ENCODE measurements around the gene APLF. TPM values are rescaled to one million over a fixed set of nuclear protein-coding genes. Genes with fewer than 3 reads are reported as not detected.

Gene APLF
- total and polyA plus RNA-seq, 2 experiments from 2014 or later, result 1.5 to 5.0 TPM

DNA sequence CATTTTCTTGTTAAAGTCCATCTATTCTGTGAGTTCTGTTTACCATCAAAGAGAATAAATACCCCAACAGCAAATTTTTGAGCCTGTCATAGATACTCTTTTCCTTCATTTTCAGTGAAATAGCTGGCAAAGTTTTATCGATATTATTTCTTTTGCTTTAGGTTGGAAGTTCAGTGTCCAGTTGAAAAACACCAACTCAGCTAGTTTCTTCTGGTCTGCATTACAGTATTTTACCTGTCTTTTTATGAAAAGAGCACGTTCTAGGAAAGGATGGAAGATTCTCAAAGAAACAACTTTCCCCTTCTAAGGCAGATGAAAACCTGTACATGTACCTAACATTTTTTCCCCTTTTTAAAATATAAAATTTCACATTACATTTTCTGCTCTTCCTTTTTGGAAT, 95.5 kb downstream of the APLF start:
- no peak for DNase-seq (ENCODE audit: low spot score)
- 97% methylated on average over 2 of the region's 2 CpGs for WGBS (ENCODE audit: low lambda C conversion rate, missing lambda C conversion rate)

DNA sequence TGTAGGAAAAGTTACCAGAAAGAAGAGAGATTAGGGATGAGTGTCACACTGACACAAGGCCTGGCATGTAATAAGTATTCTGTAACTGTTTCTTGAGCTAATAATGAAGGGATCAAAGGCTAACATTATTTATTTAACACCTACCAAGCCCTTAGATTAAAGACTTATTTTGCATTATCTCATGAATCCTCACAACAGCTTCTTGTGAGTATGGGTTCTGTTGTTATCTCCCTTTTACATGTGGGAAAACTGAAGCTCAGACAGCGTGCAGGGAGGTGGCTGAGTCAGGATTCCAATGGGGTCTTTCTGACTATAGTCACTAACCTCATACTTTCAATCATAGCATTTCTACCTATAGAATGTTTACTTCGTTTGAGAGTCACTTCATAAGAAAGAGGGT, 97.0 kb downstream of the APLF start:
- H2AFZ ChIP-seq, result no peak overlapping the region
- H3K79me2 ChIP-seq, result no peaks in the 10 kb centered on the region
- no peak for DNase-seq (ENCODE audit: low spot score)
- H3K9me2 ChIP-seq (replicated peaks; ENCODE audit: insufficient read depth), result no peaks in the 10 kb centered on the region
- no peaks in the 10 kb centered on the region for H3K27me3 ChIP-seq
- H3K9me3 ChIP-seq (ENCODE audit: low read depth), result no peaks in the 10 kb centered on the region
- no peak overlapping the region for H3K4me3 ChIP-seq
- H3K4me2 ChIP-seq, result no peak overlapping the region
- H3K4me1 ChIP-seq (ENCODE audit: insufficient read depth), result no peaks in the 10 kb centered on the region
- H3K36me3 ChIP-seq (replicated peaks; ENCODE audit: insufficient read depth, low read depth), result no peaks in the 10 kb centered on the region
- H4K20me1 ChIP-seq (ENCODE audit: insufficient read depth, poor library complexity, severe bottlenecking), result no peaks in the 10 kb centered on the region
- 73% methylated on average over 2 of the region's 2 CpGs for WGBS (ENCODE audit: low lambda C conversion rate, missing lambda C conversion rate)
- H3K27ac ChIP-seq, result no peak overlapping the region
- TF ChIP-seq EZH2phosphoT487 (IDR thresholded peaks at IDR 0.05; ENCODE audit: low read depth, severe bottlenecking, unreplicated experiment) (no peak), EZH2 (IDR thresholded peaks at IDR 0.05; ENCODE audit: borderline replicate concordance) (no peak)
- TF ChIP-seq, protein P1, sequence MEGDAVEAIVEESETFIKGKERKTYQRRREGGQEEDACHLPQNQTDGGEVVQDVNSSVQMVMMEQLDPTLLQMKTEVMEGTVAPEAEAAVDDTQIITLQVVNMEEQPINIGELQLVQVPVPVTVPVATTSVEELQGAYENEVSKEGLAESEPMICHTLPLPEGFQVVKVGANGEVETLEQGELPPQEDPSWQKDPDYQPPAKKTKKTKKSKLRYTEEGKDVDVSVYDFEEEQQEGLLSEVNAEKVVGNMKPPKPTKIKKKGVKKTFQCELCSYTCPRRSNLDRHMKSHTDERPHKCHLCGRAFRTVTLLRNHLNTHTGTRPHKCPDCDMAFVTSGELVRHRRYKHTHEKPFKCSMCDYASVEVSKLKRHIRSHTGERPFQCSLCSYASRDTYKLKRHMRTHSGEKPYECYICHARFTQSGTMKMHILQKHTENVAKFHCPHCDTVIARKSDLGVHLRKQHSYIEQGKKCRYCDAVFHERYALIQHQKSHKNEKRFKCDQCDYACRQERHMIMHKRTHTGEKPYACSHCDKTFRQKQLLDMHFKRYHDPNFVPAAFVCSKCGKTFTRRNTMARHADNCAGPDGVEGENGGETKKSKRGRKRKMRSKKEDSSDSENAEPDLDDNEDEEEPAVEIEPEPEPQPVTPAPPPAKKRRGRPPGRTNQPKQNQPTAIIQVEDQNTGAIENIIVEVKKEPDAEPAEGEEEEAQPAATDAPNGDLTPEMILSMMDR (IDR thresholded peaks at IDR 0.05; ENCODE audit: poor library complexity), result no peak

More for the DNA sequence above, 95.5 kb downstream of the APLF start:
- H3K9me3 ChIP-seq (ENCODE audit: low read depth), result no peaks in the 10 kb centered on the region
- TF ChIP-seq EZH2 (IDR thresholded peaks at IDR 0.05; ENCODE audit: borderline replicate concordance), result no peak
- no peak for TF ChIP-seq EZH2phosphoT487 (IDR thresholded peaks at IDR 0.05; ENCODE audit: low read depth, severe bottlenecking, unreplicated experiment)
- TF ChIP-seq, protein P1 (IDR thresholded peaks at IDR 0.05; ENCODE audit: poor library complexity), result no peak
- H3K4me2 ChIP-seq, result no peak overlapping the region
- no peak overlapping the region for H3K4me3 ChIP-seq
- no peaks in the 10 kb centered on the region for H3K27me3 ChIP-seq
- H3K27ac ChIP-seq, result no peak overlapping the region
- H3K36me3 ChIP-seq (replicated peaks; ENCODE audit: insufficient read depth, low read depth), result no peaks in the 10 kb centered on the region
- H3K9me2 ChIP-seq (replicated peaks; ENCODE audit: insufficient read depth), result no peaks in the 10 kb centered on the region
- H3K4me1 ChIP-seq (ENCODE audit: insufficient read depth), result no peaks in the 10 kb centered on the region
- H4K20me1 ChIP-seq (ENCODE audit: insufficient read depth, poor library complexity, severe bottlenecking), result no peaks in the 10 kb centered on the region
- no peak overlapping the region for H2AFZ ChIP-seq
- H3K79me2 ChIP-seq, result no peaks in the 10 kb centered on the region

DNA sequence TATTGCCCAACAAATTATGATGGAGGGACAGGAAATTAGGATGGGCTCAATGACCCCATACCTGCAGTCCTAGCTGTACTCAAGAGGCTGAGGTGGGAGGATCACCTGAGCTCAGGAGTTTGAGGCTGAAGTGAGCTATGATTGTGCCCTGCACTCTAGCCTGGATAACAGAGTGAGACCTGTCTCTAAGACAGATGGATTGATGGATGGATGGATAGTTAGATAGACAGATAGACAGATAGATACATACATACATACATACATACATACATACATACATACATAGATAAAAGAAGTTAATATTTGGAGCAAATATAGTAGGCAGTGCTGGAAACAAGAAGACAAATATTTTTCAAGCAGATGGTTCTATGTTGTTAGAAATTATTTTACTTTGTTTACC, 97.9 kb downstream of the APLF start:
- TF ChIP-seq, protein P1 (IDR thresholded peaks at IDR 0.05; ENCODE audit: poor library complexity), result no peak
- TF ChIP-seq EZH2 (IDR thresholded peaks at IDR 0.05; ENCODE audit: borderline replicate concordance) (no peak), EZH2phosphoT487 (IDR thresholded peaks at IDR 0.05; ENCODE audit: low read depth, severe bottlenecking, unreplicated experiment) (no peak)
- Histone ChIP-seq H3K27ac (no peak overlapping the region), H3K4me2 (no peak overlapping the region)

DNA sequence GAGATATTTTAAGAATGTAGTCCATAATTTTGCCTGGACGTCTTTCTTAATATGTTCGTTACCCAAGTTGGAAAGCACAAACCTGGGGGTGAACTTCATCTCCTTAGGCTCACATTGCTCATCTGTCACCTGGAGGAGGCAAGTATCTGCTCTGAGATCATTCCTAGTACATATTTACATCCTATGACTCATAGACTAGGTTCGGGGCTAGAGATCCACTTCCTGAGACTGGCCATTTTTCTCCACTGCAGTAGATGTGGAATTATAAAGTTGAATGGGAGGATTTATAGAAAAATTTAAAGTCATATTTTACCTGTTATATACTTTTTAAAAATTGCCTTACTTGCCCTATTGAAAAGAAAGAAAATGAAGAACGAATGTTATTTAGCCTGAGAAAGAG, 98.5 kb downstream of the APLF start:
- WGBS (ENCODE audit: low lambda C conversion rate, missing lambda C conversion rate), result 71% methylated on average over 4 of the region's 4 CpGs
- no peaks in the 10 kb centered on the region for H3K4me1 ChIP-seq (ENCODE audit: insufficient read depth)
- no peaks in the 10 kb centered on the region for H3K27me3 ChIP-seq
- H3K4me2 ChIP-seq, result no peak overlapping the region
- no peak overlapping the region for H3K27ac ChIP-seq
- H3K4me3 ChIP-seq, result no peak overlapping the region
- no peaks in the 10 kb centered on the region for H3K9me3 ChIP-seq (ENCODE audit: low read depth)
- H3K36me3 ChIP-seq (replicated peaks; ENCODE audit: insufficient read depth, low read depth), result no peaks in the 10 kb centered on the region
- H2AFZ ChIP-seq, result no peak overlapping the region
- no peaks in the 10 kb centered on the region for H3K9me2 ChIP-seq (replicated peaks; ENCODE audit: insufficient read depth)
- DNase-seq (ENCODE audit: low spot score), result peak; percentile 28
- no peaks in the 10 kb centered on the region for H3K79me2 ChIP-seq
- H4K20me1 ChIP-seq (ENCODE audit: insufficient read depth, poor library complexity, severe bottlenecking), result no peaks in the 10 kb centered on the region
- TF ChIP-seq, protein P1 (IDR thresholded peaks at IDR 0.05; ENCODE audit: poor library complexity), result no peak
- TF ChIP-seq EZH2phosphoT487 (IDR thresholded peaks at IDR 0.05; ENCODE audit: low read depth, severe bottlenecking, unreplicated experiment) (no peak), EZH2 (IDR thresholded peaks at IDR 0.05; ENCODE audit: borderline replicate concordance) (no peak)

More for the DNA sequence above, 97.9 kb downstream of the APLF start:
- no peaks in the 10 kb centered on the region for H3K4me1 ChIP-seq (ENCODE audit: insufficient read depth)
- H3K9me3 ChIP-seq (ENCODE audit: low read depth), result no peaks in the 10 kb centered on the region
- H4K20me1 ChIP-seq (ENCODE audit: insufficient read depth, poor library complexity, severe bottlenecking), result no peaks in the 10 kb centered on the region
- H3K4me3 ChIP-seq, result no peak overlapping the region
- no peaks in the 10 kb centered on the region for H3K27me3 ChIP-seq
- H2AFZ ChIP-seq, result no peak overlapping the region
- no peaks in the 10 kb centered on the region for H3K36me3 ChIP-seq (replicated peaks; ENCODE audit: insufficient read depth, low read depth)
- no peak for DNase-seq (ENCODE audit: low spot score)
- no peaks in the 10 kb centered on the region for H3K79me2 ChIP-seq
- H3K9me2 ChIP-seq (replicated peaks; ENCODE audit: insufficient read depth), result no peaks in the 10 kb centered on the region
